HepG2 (cell line): ENCODE measurements around the gene YIPF4. TPM values are rescaled to one million over a fixed set of nuclear protein-coding genes. Genes with fewer than 3 reads are reported as not detected.

Experiments
- AKNA ChIP-seq: sonication (generic); formaldehyde crosslinking; IDR thresholded peaks from 2 replicates; pipeline ENCODE4 v1.4.0; 2020; ENCODE audit warnings: missing genetic modification reagents, borderline replicate concordance
- CENPT ChIP-seq: sonication (generic); formaldehyde crosslinking; IDR thresholded peaks from 2 replicates; pipeline ENCODE4 v1.8.0; 2022; ENCODE audit warnings: low read depth, mild to moderate bottlenecking, moderate library complexity, missing genetic modification reagents
- CHCHD3 ChIP-seq: sonication (generic); formaldehyde crosslinking; IDR thresholded peaks from 2 replicates; pipeline ENCODE4 v1.8.0; 2022; ENCODE audit warnings: mild to moderate bottlenecking, missing genetic modification reagents, moderate library complexity
- DMTF1 ChIP-seq: sonication (generic); formaldehyde crosslinking; IDR thresholded peaks from 2 replicates; pipeline ENCODE4 v1.4.0; 2020; ENCODE audit warnings: mild to moderate bottlenecking, missing genetic modification reagents
- ELF4 ChIP-seq: sonication (generic); formaldehyde crosslinking; IDR thresholded peaks from 2 replicates; pipeline ENCODE4 v1.5.0; 2020; ENCODE audit warnings: missing genetic modification reagents, mild to moderate bottlenecking, moderate library complexity, borderline replicate concordance
- ISX ChIP-seq: sonication (generic); formaldehyde crosslinking; conservative IDR thresholded peaks from 2 replicates; pipeline ENCODE4 v1.5.0; 2020; ENCODE audit warnings: missing genetic modification reagents
- PPARG ChIP-seq: conservative IDR thresholded peaks from 2 replicates; pipeline ENCODE4 v1.6.1; 2016; ENCODE audit warnings: missing biosample characterization, missing genetic modification reagents
- SIN3A ChIP-seq: IDR thresholded peaks from 2 replicates; pipeline ENCODE4 v1.6.1; 2011; ENCODE audit warnings: low read depth, mild to moderate bottlenecking, control low read depth, low read length, borderline replicate concordance
- TCF7 ChIP-seq: sonication (generic); IDR thresholded peaks from 2 replicates; pipeline ENCODE4 v1.6.1; 2016; ENCODE audit warnings: antibody characterized with exemption, low read depth
- YEATS2 ChIP-seq: sonication (generic); formaldehyde crosslinking; IDR thresholded peaks from 2 replicates; pipeline ENCODE4 v1.4.0; 2020; ENCODE audit warnings: missing genetic modification reagents, borderline replicate concordance
- ZBTB44 ChIP-seq: sonication (generic); formaldehyde crosslinking; IDR thresholded peaks from 2 replicates; pipeline ENCODE4 v1.4.0; 2020; ENCODE audit warnings: missing genetic modification reagents
- ZMAT5 ChIP-seq: sonication (generic); formaldehyde crosslinking; IDR thresholded peaks from 2 replicates; pipeline ENCODE4 v1.5.0; 2020; ENCODE audit warnings: mild to moderate bottlenecking, low read depth, missing genetic modification reagents, borderline replicate concordance
- ZNF136 ChIP-seq: sonication (generic); formaldehyde crosslinking; IDR thresholded peaks from 2 replicates; pipeline ENCODE4 v1.8.1; 2022; ENCODE audit warnings: low read depth, mild to moderate bottlenecking, moderate library complexity, missing genetic modification reagents
- ZNF503 ChIP-seq: sonication (generic); formaldehyde crosslinking; IDR thresholded peaks from 2 replicates; pipeline ENCODE4 v1.4.0; 2020; ENCODE audit warnings: missing genetic modification reagents
- polyA plus RNA-seq, 8 experiments: library from polyadenylated mRNA; depleted of rRNA in 3 of 8; stranded (reverse) in 7 of 8; unstranded in 1 of 8; fragments of >200 nt; fragmentation: Illumina TruSeq in 4 of 8; extraction: Trizol in 4 of 8; gene quantifications; 2 replicates each; pipeline versions ENCODE4 v1.2.1 to v1.2.3, GENCODE V29; 2011 to 2016; ENCODE audit warnings: low read depth in 4 of 8, missing spikeins in 1 of 8, mixed read lengths in 1 of 8; ENCODE audit not compliant: insufficient read depth in 1 of 8
- total RNA-seq, 5 experiments: library from RNA; depleted of rRNA; stranded (reverse); fragments of >200 nt; fragmentation: Illumina TruSeq; extraction: Trizol; gene quantifications; 2 replicates each; pipeline ENCODE4 v1.2.3, GENCODE V29; 2016; ENCODE audit warnings: low read depth in 1 of 5

The YIPF4 gene
- total and polyA plus RNA-seq, 2 of the 13 experiments (the other 11 are each of a cell fraction or from before 2014, with no cell fraction given): 19.0 to 43.9 TPM

GRCh38 chr2:32277674-32278477, at the start of gene YIPF4 (continued):
- peak; percentile 80 for TF ChIP-seq YEATS2 (CRISPR knock-in tag)
- TF ChIP-seq DMTF1 (CRISPR knock-in tag): no peak
- no peak for TF ChIP-seq TCF7
- no peak for TF ChIP-seq PPARG
- TF ChIP-seq ISX: peak; percentile 72; the same call in 1 of the 2 replicates
- no peak for TF ChIP-seq CENPT
- TF ChIP-seq SIN3A: peak; percentile 97
- TF ChIP-seq CHCHD3 (CRISPR knock-in tag): no peak
- no peak for TF ChIP-seq ELF4
- no peak for TF ChIP-seq ZMAT5 (CRISPR knock-in tag)
- TF ChIP-seq ZNF136 (CRISPR knock-in tag): no peak
- TF ChIP-seq ZBTB44 (CRISPR knock-in tag): peak; percentile 66; the same call in 1 of the 2 replicates
- TF ChIP-seq AKNA (CRISPR knock-in tag): no peak; the same call in 1 of the 2 replicates
- TF ChIP-seq ZNF503 (CRISPR knock-in tag): peak; percentile 85
